GM19035 (cell line): ENCODE measurements around the gene NANOGP8.
"Not testable (repeated sequence)": the region's sequence is repeated elsewhere in the genome, so short reads cannot be mapped to it uniquely, and the experiment has no call there.

Source experiments
- ATAC-seq: cut with Tn5 transposase; IDR thresholded peaks from one replicate; pipeline ENCODE4 v1.9.1; 2021; ENCODE audit not compliant: unreplicated experiment

NANOGP8 gene

DNA sequence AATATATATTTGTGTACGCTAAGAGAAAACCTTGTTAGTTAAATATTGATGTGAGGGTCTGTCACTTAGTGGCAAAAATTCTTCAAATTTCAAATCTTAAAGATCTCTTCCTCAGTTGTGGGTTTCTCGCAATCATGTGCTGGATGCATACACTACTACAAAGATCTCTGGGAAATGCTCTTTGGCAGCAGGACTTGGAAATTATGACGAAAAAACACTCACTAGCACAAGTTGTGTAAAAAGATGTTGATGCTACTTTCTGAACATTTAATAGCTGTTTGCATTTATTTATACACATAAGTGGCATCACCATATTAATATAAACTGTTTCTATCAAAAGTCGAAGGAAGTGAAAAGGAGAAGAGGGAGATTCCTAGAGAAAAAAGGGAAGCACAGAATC, 10.8 kb upstream of the NANOGP8 start:
- ATAC-seq = no peak

- no peak for ATAC-seq
Measured at GRCh38 chr15:35092846-35093245, 7.8 kb upstream of the NANOGP8 start.

GRCh38 chr15:35092311-35092710, 7.2 kb upstream of the NANOGP8 start:
- no peak for ATAC-seq

DNA sequence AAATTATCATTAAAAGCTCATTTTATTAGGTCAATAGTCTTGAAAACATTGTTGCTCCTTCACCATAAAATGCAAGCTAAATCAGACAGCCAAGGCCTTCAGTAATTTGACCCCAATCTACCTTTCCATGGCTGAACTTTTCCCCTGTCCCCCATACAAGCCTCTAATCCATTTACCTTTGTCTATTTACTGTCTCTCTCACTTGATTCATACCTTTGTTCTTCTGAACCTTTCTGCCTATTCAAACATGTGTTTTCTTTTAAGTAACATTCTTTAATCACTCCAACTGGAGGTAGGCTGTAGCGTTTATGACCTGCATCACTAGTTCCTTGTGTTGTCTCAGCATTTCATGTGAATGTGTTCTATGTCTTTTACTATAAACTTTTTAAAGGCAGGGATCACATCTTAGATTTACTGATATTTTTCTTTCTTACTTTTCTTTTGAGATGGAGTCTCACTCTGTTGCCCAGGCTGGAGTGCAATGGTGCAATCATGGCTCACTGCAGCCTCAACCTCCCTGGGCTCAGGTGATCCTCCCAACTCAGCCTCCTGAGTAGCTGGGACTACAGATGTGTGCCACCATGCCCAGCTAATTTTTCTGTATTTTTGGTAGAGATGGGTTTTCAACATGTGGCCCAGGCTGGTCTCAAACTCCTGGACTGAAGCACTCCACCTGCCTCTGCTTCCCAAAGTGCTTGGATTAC, 5.2 kb upstream of the NANOGP8 start:
- no peak for ATAC-seq

DNA sequence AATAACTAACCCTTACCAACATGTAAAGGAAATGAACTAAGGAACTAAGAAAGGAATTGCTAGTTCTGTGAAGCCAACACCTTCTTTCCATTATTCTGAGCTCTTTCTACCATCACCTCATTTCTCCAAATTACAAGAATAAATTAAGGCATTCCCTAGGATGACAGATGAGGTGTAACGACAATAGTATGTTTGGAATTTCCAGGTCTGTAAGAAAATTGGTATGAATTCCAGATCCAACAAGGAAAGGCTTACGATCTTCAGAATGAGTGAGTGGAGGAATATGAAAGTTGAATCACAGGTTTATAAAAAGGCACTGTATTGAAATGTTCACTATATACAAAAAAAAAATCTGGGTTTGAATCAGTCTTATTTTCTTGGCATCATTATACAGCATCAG, 4.5 kb upstream of the NANOGP8 start:
- ATAC-seq = no peak

- ATAC-seq = no peak
Measured at GRCh38 chr15:35088329-35088728, 3.2 kb upstream of the NANOGP8 start.

GRCh38 chr15:35087759-35088158, 2.7 kb upstream of the NANOGP8 start:
- no peak for ATAC-seq

- not testable (repeated sequence) for ATAC-seq
Measured at GRCh38 chr15:35082371-35083348, 2.4 kb downstream of the NANOGP8 start.

DNA sequence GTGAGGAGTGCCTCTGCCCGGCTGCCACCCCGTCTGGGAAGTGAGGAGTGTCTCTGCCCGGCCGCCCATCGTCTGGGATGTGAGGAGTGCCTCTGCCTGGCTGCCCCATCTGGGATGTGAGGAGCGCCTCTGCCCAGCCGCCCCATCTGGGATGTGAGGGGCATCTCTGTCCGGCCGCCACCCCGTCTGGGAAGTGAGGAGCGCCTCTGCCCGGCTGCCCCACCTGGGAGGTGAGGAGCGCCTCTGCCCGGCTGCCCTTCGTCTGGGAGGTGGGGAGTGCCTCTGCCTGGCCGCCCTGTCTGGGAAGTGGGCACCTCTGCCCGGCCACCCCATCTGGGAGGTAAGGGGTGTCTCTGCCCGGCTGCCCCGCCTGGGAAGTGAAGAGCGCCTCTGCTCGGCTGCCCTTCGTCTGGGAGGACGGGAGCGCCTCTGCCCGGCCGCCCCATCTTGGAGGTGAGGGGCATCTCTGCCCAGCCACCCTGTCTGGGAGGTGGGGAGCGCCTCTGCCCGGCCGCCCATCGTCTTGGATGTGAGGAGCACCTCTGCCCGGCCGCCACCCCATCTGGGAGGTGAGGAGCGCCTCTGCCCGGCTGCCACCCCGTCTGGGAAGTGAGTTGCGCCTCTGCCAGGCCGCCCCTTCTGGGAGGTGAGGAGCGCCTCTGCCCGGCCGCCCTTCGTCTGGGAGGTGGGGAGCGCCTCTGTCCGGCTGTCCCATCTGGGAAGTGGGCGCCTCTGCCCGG, 3.3 kb downstream of the NANOGP8 start:
- not testable (repeated sequence) for ATAC-seq

GRCh38 chr15:35080226-35080625, 4.9 kb downstream of the NANOGP8 start:
- no peak for ATAC-seq

GRCh38 chr15:35078221-35078915, 6.7 kb downstream of the NANOGP8 start:
- no peak for ATAC-seq

GRCh38 chr15:35071106-35071505, 14.0 kb downstream of the NANOGP8 start:
- no peak for ATAC-seq

DNA sequence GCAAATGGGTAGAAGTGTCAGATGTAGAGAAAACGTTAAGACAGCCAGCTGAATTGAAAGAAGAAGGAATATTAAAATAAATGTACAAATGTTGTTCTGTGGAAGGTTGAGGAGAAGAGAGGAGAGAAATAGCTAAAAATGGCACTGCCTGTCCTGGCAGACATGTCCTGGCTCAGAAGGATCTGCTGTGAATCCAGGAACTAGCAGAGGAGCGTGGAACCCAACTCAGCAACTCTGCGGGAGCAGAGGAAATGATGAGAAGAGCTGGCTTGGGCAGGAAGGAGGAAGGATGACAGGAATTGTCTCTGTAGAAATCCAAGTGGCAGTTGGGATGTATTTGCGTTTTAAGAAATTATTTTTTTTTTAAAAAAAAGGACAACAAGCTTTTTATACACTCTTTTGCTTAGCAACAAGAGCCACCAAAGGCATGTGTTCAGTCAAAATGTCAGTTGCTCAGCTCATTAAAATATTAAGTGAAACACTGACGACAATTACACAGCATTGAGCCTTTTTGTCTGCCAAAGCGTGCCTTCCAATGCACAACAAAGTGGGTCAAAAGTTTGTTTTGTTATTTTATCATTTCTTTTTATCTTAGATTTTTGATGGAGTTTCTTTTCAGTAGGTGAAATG, 16.1 kb downstream of the NANOGP8 start:
- ATAC-seq = no peak

- no peak for ATAC-seq
Measured at GRCh38 chr15:35067496-35068347, 17.4 kb downstream of the NANOGP8 start.

GRCh38 chr15:35066094-35066493, 19.0 kb downstream of the NANOGP8 start:
- ATAC-seq = no peak

DNA sequence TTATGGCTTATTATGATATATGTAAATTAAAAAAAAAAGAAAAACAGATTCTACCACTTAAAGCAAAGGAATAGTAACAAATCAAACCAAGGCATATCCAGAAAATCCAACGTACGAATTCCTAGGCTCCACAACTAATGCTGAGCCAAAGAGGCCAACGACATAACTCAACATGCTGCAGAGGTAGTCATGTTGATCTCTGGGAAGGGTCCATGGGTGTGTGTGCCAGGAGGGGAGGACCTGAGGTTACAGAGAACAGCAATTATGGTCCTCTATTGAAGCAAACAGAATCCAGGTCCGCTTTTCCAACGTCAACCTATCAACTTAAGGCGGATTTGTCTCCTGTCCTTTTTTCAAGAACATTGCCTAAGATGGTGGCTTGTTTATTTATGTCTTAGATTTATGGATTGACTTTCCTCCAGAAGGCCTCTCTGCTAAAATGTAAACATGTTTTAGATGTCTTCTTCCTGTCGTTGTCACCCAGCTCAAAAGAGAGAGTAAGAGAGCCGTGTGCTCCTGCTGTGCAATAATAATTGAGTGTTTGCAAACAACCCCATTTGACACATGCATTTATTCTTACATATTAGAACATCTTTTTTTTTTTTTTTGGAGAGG, 20.4 kb downstream of the NANOGP8 start:
- ATAC-seq = no peak

DNA sequence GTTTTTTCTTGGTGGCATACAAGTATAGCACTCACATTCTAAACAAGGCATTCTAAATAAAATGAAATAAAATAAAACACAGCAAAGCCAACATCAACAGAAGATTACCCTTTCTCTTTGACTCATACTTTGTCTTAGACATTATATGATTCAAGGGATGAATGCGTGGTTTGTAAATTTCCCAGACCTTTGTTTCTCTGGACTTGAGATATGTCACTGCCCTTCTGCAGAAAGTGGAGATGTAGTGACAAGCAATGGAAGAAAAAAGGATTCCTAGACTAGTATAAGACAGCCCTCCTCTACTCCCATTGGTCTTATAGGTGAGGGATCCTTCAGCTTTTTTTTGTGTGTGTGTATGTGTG, 22.4 kb downstream of the NANOGP8 start:
- ATAC-seq = no peak

DNA sequence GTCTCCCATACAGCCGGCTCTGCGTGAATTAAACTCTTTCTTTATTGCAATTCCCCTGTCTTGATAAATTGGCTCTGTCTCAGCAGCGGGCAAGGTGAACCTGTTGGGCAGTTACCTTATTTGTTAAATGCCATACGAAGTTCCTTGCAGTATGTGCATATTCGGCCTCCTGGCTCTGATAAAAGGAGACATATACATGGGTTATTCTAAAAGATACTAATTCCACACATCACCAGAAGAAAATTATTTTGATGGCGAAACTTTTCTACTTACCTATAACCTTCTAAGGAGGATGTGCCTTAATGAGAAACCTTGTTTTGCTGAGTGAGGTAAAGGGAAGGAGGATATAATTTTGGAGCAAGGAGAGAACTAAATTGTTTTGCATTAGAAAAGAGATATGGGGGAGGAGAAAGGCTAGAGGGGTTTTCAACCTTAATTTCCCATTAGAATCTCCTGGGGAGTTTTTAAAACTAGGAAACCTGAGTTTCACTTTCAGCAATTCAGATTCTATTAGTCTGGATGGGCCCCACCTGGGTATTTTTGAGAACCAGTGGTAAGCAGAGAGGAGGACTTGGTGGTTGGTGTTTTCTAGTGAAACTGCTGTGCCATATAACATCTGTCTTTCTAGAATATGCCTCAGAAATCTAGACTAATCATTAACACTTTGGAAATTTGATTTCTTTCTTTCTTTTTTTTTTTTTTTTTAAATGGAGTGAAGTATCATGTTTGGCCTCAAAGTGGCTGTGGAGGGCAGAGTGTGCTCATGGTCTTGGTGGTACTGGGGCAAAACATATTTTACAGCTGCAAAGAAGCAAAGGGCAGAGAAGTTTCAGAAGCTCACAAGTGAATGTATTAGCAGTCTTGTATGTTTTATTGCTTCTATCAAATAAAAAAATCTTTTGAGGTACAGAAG, 23.0 kb downstream of the NANOGP8 start:
- ATAC-seq = no peak
